Loucy (cell line): ENCODE measurements around the gene DNM1.

Experiments used
- H2AFZ ChIP-seq: fragments of 200-600 bp; sonication (generic); 2 replicates; pipeline ENCODE4 v1.6.0; 2016; ENCODE audit warnings: antibody characterized with exemption, mild to moderate bottlenecking, low read length, moderate library complexity
- H3F3A ChIP-seq: fragments of 200-600 bp; 2 replicates; pipeline ENCODE4 v1.6.0; 2016; ENCODE audit warnings: antibody characterized with exemption, low read depth, mild to moderate bottlenecking
- H3K27me3 ChIP-seq: fragments of 200-600 bp; sonication (generic); 2 replicates; pipeline ENCODE4 v1.6.1; 2014; ENCODE audit warnings: low read length, mild to moderate bottlenecking; ENCODE audit not compliant: insufficient read depth, poor library complexity, severe bottlenecking
- H3K36me3 ChIP-seq: fragments of 200-600 bp; sonication (generic); 2 replicates; pipeline ENCODE4 v1.6.1; 2016; ENCODE audit warnings: low read length; ENCODE audit not compliant: insufficient read depth
- H3K4me1 ChIP-seq: fragments of 200-600 bp; sonication (generic); 2 replicates; pipeline ENCODE4 v1.5.1; 2014; ENCODE audit warnings: low read length, mild to moderate bottlenecking; ENCODE audit not compliant: insufficient read depth, poor library complexity, severe bottlenecking
- H3K4me2 ChIP-seq: fragments of 200-600 bp; sonication (generic); 2 replicates; pipeline ENCODE4 v1.6.0; 2014; ENCODE audit warnings: antibody characterized with exemption, low read length, low read depth, mild to moderate bottlenecking; ENCODE audit not compliant: poor library complexity, severe bottlenecking
- H3K4me3 ChIP-seq: fragments of 200-600 bp; sonication (generic); 2 replicates; pipeline ENCODE4 v1.5.1; 2014; ENCODE audit warnings: low read length, mild to moderate bottlenecking, mixed read lengths; ENCODE audit not compliant: poor library complexity, severe bottlenecking
- H3K79me2 ChIP-seq: fragments of 200-600 bp; sonication (generic); 2 replicates; pipeline ENCODE4 v1.6.1; 2014; ENCODE audit warnings: low read length; ENCODE audit not compliant: insufficient read depth
- H3K9ac ChIP-seq: fragments of 200-600 bp; sonication (generic); 2 replicates; pipeline ENCODE4 v1.6.0; 2014; ENCODE audit warnings: mild to moderate bottlenecking, low read depth, low read length, moderate library complexity; ENCODE audit not compliant: poor library complexity, severe bottlenecking
- H3K9me2 ChIP-seq: fragments of 200-600 bp; sonication (generic); replicated peaks from 2 replicates; pipeline ENCODE4 v1.6.1; 2016; ENCODE audit warnings: low read depth, low read length, mixed read lengths
- H3K9me3 ChIP-seq: fragments of 200-600 bp; sonication (generic); 2 replicates; pipeline ENCODE4 v1.6.1; 2014; ENCODE audit warnings: mild to moderate bottlenecking, antibody characterized with exemption, low read length, low read depth; ENCODE audit not compliant: insufficient read depth
- H4K20me1 ChIP-seq: fragments of 200-600 bp; sonication (generic); 2 replicates; pipeline ENCODE4 v1.6.0; 2014; ENCODE audit warnings: antibody characterized with exemption, low read length, mild to moderate bottlenecking; ENCODE audit not compliant: insufficient read depth, poor library complexity, severe bottlenecking
- EZH2phosphoT487 ChIP-seq: fragments of 200-600 bp; IDR thresholded peaks from 2 replicates; pipeline ENCODE4 v1.6.1; 2018; ENCODE audit warnings: antibody characterized with exemption, mild to moderate bottlenecking, moderate library complexity, borderline replicate concordance
- TF ChIP-seq, protein P1 (sequence below): fragments of 200-600 bp; sonication (generic); conservative IDR thresholded peaks from 2 replicates; pipeline ENCODE4 v1.5.1; 2014; ENCODE audit warnings: mild to moderate bottlenecking, antibody characterized with exemption, low read length

Gene DNM1

DNA sequence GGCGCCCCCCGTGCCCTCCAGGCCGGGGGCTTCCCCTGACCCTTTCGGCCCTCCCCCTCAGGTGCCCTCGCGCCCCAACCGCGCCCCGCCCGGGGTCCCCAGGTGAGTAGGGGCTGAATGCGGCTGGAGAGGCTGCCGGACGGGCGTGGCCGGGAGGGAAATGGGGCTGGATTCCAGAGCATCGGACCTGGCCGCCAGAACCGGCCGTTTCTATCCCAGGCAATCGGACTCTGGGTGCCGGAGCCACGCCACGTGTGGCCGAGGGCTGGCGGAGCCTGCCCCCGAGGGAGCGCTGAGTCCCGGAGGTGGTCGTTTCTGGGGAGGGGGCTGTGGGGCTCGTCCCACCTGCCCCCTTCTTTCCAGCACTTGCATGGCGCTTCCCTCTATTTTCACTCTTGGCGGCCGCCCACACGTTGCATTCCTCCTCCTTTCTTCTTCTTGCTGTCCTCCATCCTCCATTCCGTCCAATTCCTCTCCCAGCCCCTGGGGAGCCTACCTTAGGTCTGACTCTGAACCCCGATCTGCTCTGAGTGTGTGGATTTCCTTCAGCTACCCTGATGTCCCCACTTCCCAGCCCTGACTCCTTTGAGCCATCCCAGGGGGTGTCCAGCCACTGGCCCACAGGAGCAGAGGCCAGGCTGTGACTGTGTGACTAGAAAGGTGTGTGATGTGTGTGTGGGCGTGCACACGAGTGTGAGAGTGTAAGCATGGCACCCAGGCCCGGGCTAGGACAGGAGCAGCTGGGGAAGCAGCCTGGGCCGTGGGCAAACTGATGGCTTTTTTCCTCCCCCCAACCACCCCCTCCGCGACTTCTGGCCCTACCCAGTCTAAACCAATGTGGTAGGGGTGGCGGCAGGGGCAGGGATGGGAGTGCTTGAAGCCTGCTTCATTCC lies 47.9 kb downstream of the DNM1 start:
- Histone ChIP-seq H3K27me3 (no peaks in the 10 kb centered on the region), H3K79me2 (no peaks in the 10 kb centered on the region), H3K4me2 (no peak overlapping the region), H3K9me2 (no peaks in the 10 kb centered on the region), H3F3A (no peaks in the 10 kb centered on the region), H3K9ac (no peak overlapping the region), H3K9me3 (no peaks in the 10 kb centered on the region), H4K20me1 (no peaks in the 10 kb centered on the region), H3K4me1 (peaks cover 12% of the 10 kb centered on the region), H3K4me3 (no peak overlapping the region), H2AFZ (no peak overlapping the region), H3K36me3 (no peaks in the 10 kb centered on the region)
- TF ChIP-seq EZH2phosphoT487 = no peak
- TF ChIP-seq, protein P1, sequence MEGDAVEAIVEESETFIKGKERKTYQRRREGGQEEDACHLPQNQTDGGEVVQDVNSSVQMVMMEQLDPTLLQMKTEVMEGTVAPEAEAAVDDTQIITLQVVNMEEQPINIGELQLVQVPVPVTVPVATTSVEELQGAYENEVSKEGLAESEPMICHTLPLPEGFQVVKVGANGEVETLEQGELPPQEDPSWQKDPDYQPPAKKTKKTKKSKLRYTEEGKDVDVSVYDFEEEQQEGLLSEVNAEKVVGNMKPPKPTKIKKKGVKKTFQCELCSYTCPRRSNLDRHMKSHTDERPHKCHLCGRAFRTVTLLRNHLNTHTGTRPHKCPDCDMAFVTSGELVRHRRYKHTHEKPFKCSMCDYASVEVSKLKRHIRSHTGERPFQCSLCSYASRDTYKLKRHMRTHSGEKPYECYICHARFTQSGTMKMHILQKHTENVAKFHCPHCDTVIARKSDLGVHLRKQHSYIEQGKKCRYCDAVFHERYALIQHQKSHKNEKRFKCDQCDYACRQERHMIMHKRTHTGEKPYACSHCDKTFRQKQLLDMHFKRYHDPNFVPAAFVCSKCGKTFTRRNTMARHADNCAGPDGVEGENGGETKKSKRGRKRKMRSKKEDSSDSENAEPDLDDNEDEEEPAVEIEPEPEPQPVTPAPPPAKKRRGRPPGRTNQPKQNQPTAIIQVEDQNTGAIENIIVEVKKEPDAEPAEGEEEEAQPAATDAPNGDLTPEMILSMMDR = no peak

DNA sequence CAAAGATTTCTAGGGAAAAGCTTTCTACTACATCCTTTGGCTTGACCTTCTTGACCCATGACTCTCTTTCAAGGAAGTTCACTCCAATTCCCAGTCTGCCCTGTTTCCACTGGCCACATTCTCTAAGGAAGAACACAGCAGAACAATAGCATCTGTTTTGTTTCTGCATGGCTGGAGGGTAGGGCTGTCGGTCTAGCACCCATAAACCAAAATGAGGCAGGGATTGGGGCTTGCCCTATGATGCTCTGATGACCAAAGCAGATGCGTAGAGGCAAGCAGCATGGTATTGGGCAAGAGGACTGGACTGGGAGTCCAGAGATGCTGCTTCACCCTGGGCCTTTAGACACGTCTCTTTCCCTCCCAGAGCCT lies 48.5 kb downstream of the DNM1 start:
- TF ChIP-seq, protein P1 = no peak
- no peak for TF ChIP-seq EZH2phosphoT487
- Histone ChIP-seq H3K4me1 (peaks cover 6% of the 10 kb centered on the region), H2AFZ (no peak overlapping the region), H3K9ac (no peak overlapping the region), H3K9me3 (no peaks in the 10 kb centered on the region), H3K79me2 (no peaks in the 10 kb centered on the region), H3K4me3 (no peak overlapping the region), H3K9me2 (no peaks in the 10 kb centered on the region), H3K36me3 (no peaks in the 10 kb centered on the region), H3K4me2 (no peak overlapping the region), H4K20me1 (no peaks in the 10 kb centered on the region), H3K27me3 (no peaks in the 10 kb centered on the region), H3F3A (no peaks in the 10 kb centered on the region)

DNA sequence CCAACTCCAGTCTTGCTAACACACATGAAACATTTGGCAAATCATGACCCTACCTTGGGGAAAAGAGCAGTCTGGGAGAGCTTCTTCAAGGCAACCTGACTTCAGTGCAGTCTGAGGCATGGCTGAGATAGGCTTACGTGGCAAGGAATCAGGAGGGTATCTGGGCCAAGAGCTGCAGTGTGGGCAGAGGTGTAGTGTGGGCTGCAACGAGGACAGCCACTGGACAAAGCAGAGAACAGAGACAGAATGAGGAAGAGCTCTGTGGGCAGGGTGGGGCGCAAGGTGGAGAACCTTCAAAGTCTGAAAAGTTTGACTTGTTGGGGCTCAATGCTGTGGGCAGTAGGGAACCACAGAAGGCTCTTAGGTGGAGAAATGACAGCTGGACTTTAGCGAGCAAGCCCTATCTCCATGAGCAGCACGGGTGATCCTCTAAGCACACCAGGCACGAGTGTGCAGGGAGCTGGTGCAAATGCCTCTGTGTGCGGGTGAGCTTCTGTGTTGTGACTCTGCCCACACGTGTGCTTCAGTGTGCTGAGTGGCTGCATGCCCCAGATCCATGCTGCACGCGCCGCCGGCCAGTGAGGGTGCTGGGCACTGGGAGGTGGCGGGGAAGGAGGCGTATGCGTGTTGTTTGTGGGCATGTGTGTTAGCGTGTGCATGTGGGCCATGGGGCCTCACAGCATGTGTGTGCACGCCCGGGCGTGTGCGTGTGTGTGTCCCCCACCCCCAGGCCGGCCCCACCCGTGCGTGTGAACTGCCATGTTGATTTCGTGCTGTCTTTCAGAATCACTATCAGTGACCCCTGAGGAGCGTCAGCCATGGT lies 49.3 kb downstream of the DNM1 start:
- no peaks in the 10 kb centered on the region for H3F3A ChIP-seq
- no peaks in the 10 kb centered on the region for H3K79me2 ChIP-seq
- no peak overlapping the region for H3K4me2 ChIP-seq
- no peak for TF ChIP-seq EZH2phosphoT487
- TF ChIP-seq, protein P1 = no peak
- no peaks in the 10 kb centered on the region for H3K4me1 ChIP-seq
- no peak overlapping the region for H3K4me3 ChIP-seq
- H3K9ac ChIP-seq = no peak overlapping the region
- peaks cover 2% of the 10 kb centered on the region; the same call in 1 of the 2 replicates for H3K36me3 ChIP-seq
- no peaks in the 10 kb centered on the region for H3K27me3 ChIP-seq
- no peaks in the 10 kb centered on the region for H3K9me3 ChIP-seq
- H4K20me1 ChIP-seq = no peaks in the 10 kb centered on the region
- no peak overlapping the region for H2AFZ ChIP-seq
- no peaks in the 10 kb centered on the region for H3K9me2 ChIP-seq
